Testis (tissue), 2 donors: Measurements from ENCODE around the gene COL9A1.

Experiments
- POLR2A ChIP-seq: fragments of 450-650 bp; IDR thresholded peaks from one replicate; pipeline ENCODE4 v1.6.1; 2017; ENCODE audit warnings: antibody characterized with exemption, mild to moderate bottlenecking, moderate library complexity
- TF ChIP-seq, protein P1 (sequence below), 3 experiments: fragments of 450-650 bp in 2 of 3; fragments of 200-600 bp in 1 of 3; sonication (generic) in 1 of 3; IDR thresholded peaks; one replicate each; pipeline ENCODE4 v1.5.1; 2016 to 2019; ENCODE audit warnings: antibody characterized with exemption in 3 of 3, mild to moderate bottlenecking in 2 of 3, moderate library complexity in 1 of 3

- TF ChIP-seq POLR2A, result no peak
- TF ChIP-seq, protein P1, sequence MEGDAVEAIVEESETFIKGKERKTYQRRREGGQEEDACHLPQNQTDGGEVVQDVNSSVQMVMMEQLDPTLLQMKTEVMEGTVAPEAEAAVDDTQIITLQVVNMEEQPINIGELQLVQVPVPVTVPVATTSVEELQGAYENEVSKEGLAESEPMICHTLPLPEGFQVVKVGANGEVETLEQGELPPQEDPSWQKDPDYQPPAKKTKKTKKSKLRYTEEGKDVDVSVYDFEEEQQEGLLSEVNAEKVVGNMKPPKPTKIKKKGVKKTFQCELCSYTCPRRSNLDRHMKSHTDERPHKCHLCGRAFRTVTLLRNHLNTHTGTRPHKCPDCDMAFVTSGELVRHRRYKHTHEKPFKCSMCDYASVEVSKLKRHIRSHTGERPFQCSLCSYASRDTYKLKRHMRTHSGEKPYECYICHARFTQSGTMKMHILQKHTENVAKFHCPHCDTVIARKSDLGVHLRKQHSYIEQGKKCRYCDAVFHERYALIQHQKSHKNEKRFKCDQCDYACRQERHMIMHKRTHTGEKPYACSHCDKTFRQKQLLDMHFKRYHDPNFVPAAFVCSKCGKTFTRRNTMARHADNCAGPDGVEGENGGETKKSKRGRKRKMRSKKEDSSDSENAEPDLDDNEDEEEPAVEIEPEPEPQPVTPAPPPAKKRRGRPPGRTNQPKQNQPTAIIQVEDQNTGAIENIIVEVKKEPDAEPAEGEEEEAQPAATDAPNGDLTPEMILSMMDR (IDR thresholded peaks at IDR 0.05), result no peak
These were observed 12.3 kb upstream of the COL9A1 start for GRCh38 chr6:70315079-70315751.
